HG02571 (cell line): Measurements from ENCODE around the gene TADA2B.

ENCODE experiments used
- ATAC-seq: cut with Tn5 transposase; IDR thresholded peaks from one replicate; pipeline ENCODE4 v1.9.1; 2021; ENCODE audit warnings: mild to moderate bottlenecking, moderate library complexity; ENCODE audit not compliant: unreplicated experiment

Gene TADA2B

DNA sequence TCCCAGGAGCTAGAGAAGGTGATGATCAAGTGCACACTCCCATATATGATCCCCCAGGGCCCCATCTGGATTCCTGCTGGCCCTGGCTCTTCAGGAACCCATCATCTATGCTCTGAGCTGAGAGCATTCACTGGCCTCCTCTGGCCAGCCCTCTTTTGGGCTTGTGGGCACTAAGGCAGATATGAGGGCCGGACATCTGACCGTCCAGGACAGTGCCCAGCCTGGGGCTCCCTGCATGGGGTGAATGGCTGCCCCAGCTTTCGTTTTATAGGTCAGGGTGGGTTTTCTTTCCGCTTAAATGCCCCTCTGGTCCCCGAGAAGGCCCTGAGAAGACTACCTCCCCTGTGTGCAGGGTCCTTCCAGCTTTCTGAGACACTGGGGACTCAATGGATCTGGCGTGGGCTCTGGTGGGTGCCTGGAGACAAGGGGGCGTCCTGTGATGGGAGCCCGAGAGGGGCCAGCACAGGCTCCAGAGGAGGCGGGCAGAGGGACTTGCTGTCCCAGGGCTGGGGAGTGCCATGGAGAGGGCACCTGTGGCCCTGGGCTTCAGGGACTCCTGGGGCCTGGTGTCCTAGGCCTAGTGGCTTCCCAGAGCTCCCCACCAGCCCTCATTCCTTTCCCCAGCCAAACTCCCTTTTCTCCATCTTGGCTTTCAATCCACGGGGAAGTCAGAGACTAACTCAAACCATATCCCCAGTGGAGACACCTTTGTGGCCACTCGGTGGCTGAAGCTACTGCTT is 64.2 kb downstream of the TADA2B start:
- ATAC-seq: no peak
